Tibial artery (tissue), 4 donors: Measurements from ENCODE around the gene SORBS2.

Experiments used
- DNase-seq, 2 donors: peaks; one replicate each; pipeline ENCODE4 v3.0.0-alpha.2; 2019
- H3K27ac ChIP-seq, 2 donors: fragments of 200-600 bp; sonication (generic) in 1 of 2; 1 replicate in 1 of 2; 2 replicates in 1 of 2; pipeline ENCODE4 v1.5.1; 2018 to 2019; ENCODE audit warnings: mild to moderate bottlenecking in 1 of 2
- H3K27me3 ChIP-seq, 2 donors: fragments of 200-600 bp; sonication (generic) in 1 of 2; one replicate each; pipeline versions ENCODE4 v1.5.1 to v1.6.0; 2016 to 2019
- H3K36me3 ChIP-seq, 3 donors: fragments of 200-600 bp; sonication (generic) in 2 of 3; one replicate each; pipeline ENCODE4 v1.5.1; 2016 to 2019; ENCODE audit warnings: mild to moderate bottlenecking in 2 of 3
- H3K4me1 ChIP-seq, 4 donors: fragments of 200-600 bp; sonication (generic) in 2 of 4; 1 replicate in 3 of 4; 2 replicates in 1 of 4; pipeline ENCODE4 v1.5.1; 2016 to 2019
- H3K4me3 ChIP-seq, 2 donors: fragments of 200-600 bp; sonication (generic) in 1 of 2; 1 replicate in 1 of 2; 2 replicates in 1 of 2; pipeline ENCODE4 v1.5.1; 2018 to 2019; ENCODE audit warnings: mild to moderate bottlenecking in 2 of 2
- H3K9me3 ChIP-seq, 3 donors: fragments of 200-600 bp; sonication (generic) in 1 of 3; one replicate each; pipeline ENCODE4 v1.5.1; 2016 to 2019
- intact Hi-C: fragments of 100-400 bp; cut with DNase I; formaldehyde crosslinking; loops from one replicate; pipeline ENCODE4 v1.15.0; 2023; ENCODE audit warnings: low total_unique reads
- TF ChIP-seq, protein P1 (sequence below), 2 experiments: fragments of 200-600 bp in 1 of 2; fragments of 450-650 bp in 1 of 2; IDR thresholded peaks; one replicate each; pipeline ENCODE4 v1.5.1; 2017 to 2019; ENCODE audit warnings: antibody characterized with exemption in 2 of 2, mild to moderate bottlenecking in 1 of 2, moderate library complexity in 1 of 2

The SORBS2 gene

DNA sequence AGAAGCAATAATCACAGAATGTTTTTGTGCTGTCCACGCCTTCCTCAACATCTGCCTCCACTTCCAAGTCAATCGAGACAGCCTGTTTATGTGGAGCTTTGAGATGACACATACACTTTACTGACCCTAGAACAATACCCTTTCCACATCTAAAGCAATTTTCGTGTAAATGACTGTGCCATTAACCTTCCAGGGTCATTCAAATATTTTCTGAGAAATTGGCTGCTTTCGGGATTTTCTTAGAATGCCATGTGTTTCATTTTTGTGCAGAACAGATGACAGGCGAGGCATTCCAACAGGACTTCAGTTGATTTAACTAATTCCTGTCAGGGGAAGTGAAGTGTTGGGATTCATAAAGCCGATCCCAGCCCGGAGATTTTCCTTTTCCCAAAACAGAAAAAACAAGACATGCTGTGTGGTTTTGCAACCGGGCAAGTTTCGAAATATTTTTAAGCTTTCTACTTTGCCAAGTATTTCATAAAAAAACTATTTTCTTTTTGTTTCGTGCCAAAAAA, 73.9 kb downstream of the SORBS2 start:
- Histone ChIP-seq H3K4me1 (peaks cover 0 to 97% (median 70%) of the 10 kb centered on the region in 4 donors), H3K9me3 (no peaks in the 10 kb centered on the region), H3K27me3 (no peaks in the 10 kb centered on the region), H3K4me3 (peak overlapping the region; percentile 22 to 38), H3K36me3 (peaks cover 7 to 11% (median 9%) of the 10 kb centered on the region in 3 donors), H3K27ac (peak overlapping the region; percentile 84 to 89)
- TF ChIP-seq, protein P1, sequence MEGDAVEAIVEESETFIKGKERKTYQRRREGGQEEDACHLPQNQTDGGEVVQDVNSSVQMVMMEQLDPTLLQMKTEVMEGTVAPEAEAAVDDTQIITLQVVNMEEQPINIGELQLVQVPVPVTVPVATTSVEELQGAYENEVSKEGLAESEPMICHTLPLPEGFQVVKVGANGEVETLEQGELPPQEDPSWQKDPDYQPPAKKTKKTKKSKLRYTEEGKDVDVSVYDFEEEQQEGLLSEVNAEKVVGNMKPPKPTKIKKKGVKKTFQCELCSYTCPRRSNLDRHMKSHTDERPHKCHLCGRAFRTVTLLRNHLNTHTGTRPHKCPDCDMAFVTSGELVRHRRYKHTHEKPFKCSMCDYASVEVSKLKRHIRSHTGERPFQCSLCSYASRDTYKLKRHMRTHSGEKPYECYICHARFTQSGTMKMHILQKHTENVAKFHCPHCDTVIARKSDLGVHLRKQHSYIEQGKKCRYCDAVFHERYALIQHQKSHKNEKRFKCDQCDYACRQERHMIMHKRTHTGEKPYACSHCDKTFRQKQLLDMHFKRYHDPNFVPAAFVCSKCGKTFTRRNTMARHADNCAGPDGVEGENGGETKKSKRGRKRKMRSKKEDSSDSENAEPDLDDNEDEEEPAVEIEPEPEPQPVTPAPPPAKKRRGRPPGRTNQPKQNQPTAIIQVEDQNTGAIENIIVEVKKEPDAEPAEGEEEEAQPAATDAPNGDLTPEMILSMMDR (IDR thresholded peaks at IDR 0.05), result no peak
- intact Hi-C loops, result loop anchor here (5.0 to 10.0 kb wide), 2 partner anchors 34 to 83 kb away; no protein-coding TSS in a partner anchor
- DNase-seq, result no peak

DNA sequence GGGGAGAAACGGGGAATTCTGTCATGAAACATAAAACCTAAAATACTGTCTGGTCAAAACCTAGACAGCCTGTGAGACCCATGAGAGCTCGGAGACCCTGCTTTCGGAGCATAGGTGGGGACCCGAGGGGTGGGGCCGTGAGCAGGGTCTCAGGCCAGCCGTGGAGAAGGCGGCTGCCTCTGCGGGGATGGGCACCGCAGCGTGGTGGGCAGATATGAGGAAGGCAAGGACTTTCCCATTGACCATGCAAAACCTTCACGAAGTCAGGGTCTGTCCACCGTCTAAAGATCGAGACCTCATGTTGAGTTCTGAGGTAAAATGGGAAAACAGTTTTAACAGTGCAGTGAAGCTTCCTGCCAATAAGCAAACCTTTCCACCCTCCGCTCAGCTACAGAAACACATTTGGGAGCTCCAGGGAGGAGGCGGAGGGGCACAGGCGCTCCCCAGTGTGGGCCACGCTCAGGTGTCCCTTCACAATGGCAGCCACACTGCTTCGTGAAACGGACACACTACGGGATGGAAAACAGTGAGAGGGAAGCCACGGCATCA, 74.4 kb downstream of the SORBS2 start:
- intact Hi-C loops, result loop anchor here (5.0 to 10.0 kb wide), 2 partner anchors 35 to 83 kb away; no protein-coding TSS in a partner anchor
- TF ChIP-seq, protein P1 (IDR thresholded peaks at IDR 0.05), result no peak
- Histone ChIP-seq H3K27ac (peak overlapping the region; percentile 84 to 89), H3K36me3 (peaks cover 10 to 17% (median 10%) of the 10 kb centered on the region in 3 donors), H3K4me1 (peaks cover 0 to 97% (median 65%) of the 10 kb centered on the region in 4 donors), H3K27me3 (no peaks in the 10 kb centered on the region), H3K4me3 (peak overlapping the region; percentile 22 to 38), H3K9me3 (no peaks in the 10 kb centered on the region)
- DNase-seq, result peak in 1 of 2 donors; percentile 74

- Histone ChIP-seq H3K4me1 (peaks cover 0 to 97% (median 64%) of the 10 kb centered on the region in 4 donors), H3K27ac (peak overlapping the region; percentile 84 to 89), H3K9me3 (no peaks in the 10 kb centered on the region), H3K27me3 (no peaks in the 10 kb centered on the region), H3K36me3 (peaks cover 10 to 20% (median 10%) of the 10 kb centered on the region in 3 donors), H3K4me3 (no peak overlapping the region)
- intact Hi-C loops, result loop anchor here (5.0 to 10.0 kb wide), 2 partner anchors 35 to 82 kb away; no protein-coding TSS in a partner anchor
- no peak for DNase-seq
- TF ChIP-seq, protein P1 (IDR thresholded peaks at IDR 0.05), result no peak
These were observed 75.1 kb downstream of the SORBS2 start for GRCh38 chr4:185736882-185737281.

DNA sequence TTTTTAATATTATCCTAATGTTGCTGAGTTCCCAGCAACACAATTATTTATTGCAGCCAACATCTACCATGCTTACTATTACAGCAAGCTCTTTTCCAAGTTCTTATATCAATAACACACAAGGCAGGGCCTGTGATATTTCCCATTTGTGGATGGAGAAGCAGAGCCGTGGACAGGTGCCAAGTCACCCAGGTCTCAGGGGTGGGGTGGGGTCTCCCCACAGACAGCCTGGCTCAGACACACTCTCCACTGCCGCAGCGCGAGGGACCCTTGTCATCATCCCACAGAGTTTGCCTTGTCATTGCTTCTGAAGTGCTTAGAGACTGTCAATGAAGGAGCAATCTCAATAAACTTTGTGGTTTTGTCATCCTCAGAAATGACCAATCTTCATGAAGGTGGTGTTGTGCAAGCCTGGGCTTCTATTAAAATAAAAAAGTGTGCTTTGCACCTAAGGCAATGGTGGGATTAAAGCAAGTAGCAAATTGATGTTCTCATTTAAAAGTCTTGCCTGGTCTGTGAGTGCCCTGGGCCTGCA, 76.1 kb downstream of the SORBS2 start:
- intact Hi-C loops, result loop anchor here (5.0 to 10.0 kb wide), 2 partner anchors 36 to 81 kb away; no protein-coding TSS in a partner anchor
- Histone ChIP-seq H3K4me3 (no peak overlapping the region), H3K9me3 (no peaks in the 10 kb centered on the region), H3K27ac (peak overlapping the region; percentile 84 to 89), H3K4me1 (peaks cover 0 to 96% (median 62%) of the 10 kb centered on the region in 4 donors), H3K27me3 (no peaks in the 10 kb centered on the region), H3K36me3 (peaks cover 10 to 20% (median 10%) of the 10 kb centered on the region in 3 donors)
- TF ChIP-seq, protein P1 (IDR thresholded peaks at IDR 0.05), result no peak
- DNase-seq, result no peak

DNA sequence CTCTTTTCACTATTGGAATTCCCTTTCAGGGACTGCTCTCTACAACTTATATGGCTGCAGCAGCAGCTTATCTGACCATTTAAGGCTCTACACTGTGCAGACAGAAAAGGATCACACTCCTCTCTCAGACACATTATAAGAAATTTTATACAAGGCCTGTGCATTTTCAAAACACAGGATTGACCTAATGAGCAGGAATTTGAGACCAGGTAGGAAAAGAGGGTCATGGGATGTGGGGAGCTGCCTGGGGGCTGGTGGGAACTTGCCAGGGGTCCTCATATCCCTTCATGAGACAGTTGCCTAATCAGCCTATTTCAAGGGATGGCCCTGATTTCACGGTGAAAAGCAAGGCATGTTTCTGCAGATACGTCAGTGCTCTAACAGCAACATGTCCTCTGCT, 77.1 kb downstream of the SORBS2 start:
- no peak for DNase-seq
- H3K4me1 ChIP-seq, result peaks cover 0 to 96% (median 60%) of the 10 kb centered on the region in 4 donors
- no peaks in the 10 kb centered on the region for H3K27me3 ChIP-seq
- no peak overlapping the region for H3K4me3 ChIP-seq
- no peaks in the 10 kb centered on the region for H3K9me3 ChIP-seq
- TF ChIP-seq, protein P1 (IDR thresholded peaks at IDR 0.05), result no peak
- H3K27ac ChIP-seq, result peak overlapping the region; percentile 84 to 89
- peaks cover 10 to 20% (median 10%) of the 10 kb centered on the region in 3 donors for H3K36me3 ChIP-seq
- intact Hi-C loops, result loop anchor here (5.0 to 10.0 kb wide), 2 partner anchors 37 to 80 kb away; no protein-coding TSS in a partner anchor
